ENCODE data around the gene TBX4. TPM values are rescaled to one million over a fixed set of nuclear protein-coding genes. Genes with fewer than 3 reads are reported as not detected.

Gene TBX4
- total and polyA plus RNA-seq, 2 of the 13 experiments (the other 11 are each of a cell fraction or from before 2014, with no cell fraction given) = 0.11 to 1.1 TPM

DNA sequence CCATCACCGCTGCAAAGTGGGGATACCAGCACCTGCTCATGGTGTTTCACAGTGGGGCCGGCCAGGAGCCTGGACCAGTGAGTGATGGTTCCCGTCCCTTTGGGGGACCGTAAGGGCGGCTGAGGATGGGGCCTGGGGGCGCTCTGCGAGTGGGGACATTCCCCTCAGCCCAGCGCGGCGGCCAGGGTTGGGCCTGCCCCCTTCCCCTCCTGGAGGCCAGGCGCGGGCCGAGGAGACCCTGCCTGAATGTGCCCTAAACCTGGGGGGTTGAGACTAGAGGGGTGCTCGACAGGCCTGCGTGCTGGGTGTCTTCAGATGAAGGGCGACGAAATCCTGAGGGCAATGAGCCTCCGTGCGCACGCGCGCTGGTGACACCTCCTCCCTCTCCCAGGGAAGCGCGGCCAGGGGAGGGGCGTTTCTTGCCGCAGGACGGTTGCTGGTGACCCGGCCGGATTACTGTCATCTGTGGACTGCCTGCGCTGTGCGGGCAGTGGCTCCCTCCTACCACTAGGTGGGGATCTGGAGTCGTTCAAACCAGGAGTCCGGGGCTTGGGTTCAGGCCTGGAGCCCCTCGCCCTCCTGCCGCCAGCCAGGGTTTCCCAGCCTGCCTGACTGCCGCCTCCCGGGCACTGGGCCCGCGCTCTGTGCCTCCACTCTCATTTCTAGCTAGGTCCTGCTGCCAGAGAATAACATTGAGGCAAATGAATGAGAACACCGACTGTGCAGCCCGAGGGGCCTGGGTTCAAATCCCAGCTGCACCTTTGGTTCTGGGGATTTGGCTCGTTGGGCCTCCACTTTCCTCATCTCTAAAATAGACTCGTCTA, 35.5 kb upstream of the TBX4 start (continued):
- TF ChIP-seq, protein P1, sequence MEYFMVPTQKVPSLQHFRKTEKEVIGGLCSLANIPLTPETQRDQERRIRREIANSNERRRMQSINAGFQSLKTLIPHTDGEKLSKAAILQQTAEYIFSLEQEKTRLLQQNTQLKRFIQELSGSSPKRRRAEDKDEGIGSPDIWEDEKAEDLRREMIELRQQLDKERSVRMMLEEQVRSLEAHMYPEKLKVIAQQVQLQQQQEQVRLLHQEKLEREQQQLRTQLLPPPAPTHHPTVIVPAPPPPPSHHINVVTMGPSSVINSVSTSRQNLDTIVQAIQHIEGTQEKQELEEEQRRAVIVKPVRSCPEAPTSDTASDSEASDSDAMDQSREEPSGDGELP (IDR thresholded peaks at IDR 0.05; ENCODE audit: borderline replicate concordance, low read depth) = peak; percentile 29; the same call in 1 of the 2 replicates
- TF ChIP-seq MED13 (CRISPR knock-in tag; IDR thresholded peaks at IDR 0.05) (peak; percentile 35; the same call in 1 of the 2 replicates), KDM4B (CRISPR knock-in tag; IDR thresholded peaks at IDR 0.05) (0 out of 2 replicates have a peak, but pooled peaks have one; percentile 66), ZNF780A (CRISPR knock-in tag; IDR thresholded peaks at IDR 0.05) (no peak), ZNF232 (CRISPR knock-in tag; IDR thresholded peaks at IDR 0.05; ENCODE audit: borderline replicate concordance) (peak; percentile 59; the same call in 1 of the 2 replicates), NR2F1 (CRISPR knock-in tag; IDR thresholded peaks at IDR 0.05) (0 out of 4 replicates have a peak, but pooled peaks of 1 of the 2 experiments have one; percentile 6), PHF21A (CRISPR knock-in tag; IDR thresholded peaks at IDR 0.05) (peak; percentile 65; the same call in 1 of the 2 replicates), CBX1 (IDR thresholded peaks at IDR 0.05; ENCODE audit: low read depth) (peak; percentile 71), ZFY (CRISPR knock-in tag; IDR thresholded peaks at IDR 0.05) (peak; percentile 62), NR1H2 (CRISPR knock-in tag; IDR thresholded peaks at IDR 0.05; ENCODE audit: borderline replicate concordance, low read depth) (no peak), ZBTB20 (CRISPR knock-in tag; IDR thresholded peaks at IDR 0.05; ENCODE audit: borderline replicate concordance, low read depth) (peak; percentile 62; the same call in 1 of the 2 replicates), MAFK (conservative IDR thresholded peaks at IDR 0.05 in 1 of 2, IDR thresholded peaks at IDR 0.05 in 1 of 2; ENCODE audit: low read length in 2 of 2) (no peak), YY1 (IDR thresholded peaks at IDR 0.05; ENCODE audit: insufficient read depth, insufficient replicate concordance, low read depth, low read length) (peak; percentile 54), SALL1 (CRISPR knock-in tag; IDR thresholded peaks at IDR 0.05) (peak; percentile 84; the same call in 1 of the 2 replicates)
- TF ChIP-seq, protein P2, sequence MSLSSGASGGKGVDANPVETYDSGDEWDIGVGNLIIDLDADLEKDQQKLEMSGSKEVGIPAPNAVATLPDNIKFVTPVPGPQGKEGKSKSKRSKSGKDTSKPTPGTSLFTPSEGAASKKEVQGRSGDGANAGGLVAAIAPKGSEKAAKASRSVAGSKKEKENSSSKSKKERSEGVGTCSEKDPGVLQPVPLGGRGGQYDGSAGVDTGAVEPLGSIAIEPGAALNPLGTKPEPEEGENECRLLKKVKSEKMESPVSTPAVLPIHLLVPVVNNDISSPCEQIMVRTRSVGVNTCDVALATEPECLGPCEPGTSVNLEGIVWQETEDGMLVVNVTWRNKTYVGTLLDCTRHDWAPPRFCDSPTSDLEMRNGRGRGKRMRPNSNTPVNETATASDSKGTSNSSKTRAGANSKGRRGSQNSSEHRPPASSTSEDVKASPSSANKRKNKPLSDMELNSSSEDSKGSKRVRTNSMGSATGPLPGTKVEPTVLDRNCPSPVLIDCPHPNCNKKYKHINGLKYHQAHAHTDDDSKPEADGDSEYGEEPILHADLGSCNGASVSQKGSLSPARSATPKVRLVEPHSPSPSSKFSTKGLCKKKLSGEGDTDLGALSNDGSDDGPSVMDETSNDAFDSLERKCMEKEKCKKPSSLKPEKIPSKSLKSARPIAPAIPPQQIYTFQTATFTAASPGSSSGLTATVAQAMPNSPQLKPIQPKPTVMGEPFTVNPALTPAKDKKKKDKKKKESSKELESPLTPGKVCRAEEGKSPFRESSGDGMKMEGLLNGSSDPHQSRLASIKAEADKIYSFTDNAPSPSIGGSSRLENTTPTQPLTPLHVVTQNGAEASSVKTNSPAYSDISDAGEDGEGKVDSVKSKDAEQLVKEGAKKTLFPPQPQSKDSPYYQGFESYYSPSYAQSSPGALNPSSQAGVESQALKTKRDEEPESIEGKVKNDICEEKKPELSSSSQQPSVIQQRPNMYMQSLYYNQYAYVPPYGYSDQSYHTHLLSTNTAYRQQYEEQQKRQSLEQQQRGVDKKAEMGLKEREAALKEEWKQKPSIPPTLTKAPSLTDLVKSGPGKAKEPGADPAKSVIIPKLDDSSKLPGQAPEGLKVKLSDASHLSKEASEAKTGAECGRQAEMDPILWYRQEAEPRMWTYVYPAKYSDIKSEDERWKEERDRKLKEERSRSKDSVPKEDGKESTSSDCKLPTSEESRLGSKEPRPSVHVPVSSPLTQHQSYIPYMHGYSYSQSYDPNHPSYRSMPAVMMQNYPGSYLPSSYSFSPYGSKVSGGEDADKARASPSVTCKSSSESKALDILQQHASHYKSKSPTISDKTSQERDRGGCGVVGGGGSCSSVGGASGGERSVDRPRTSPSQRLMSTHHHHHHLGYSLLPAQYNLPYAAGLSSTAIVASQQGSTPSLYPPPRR (CRISPR knock-in tag; IDR thresholded peaks at IDR 0.05; ENCODE audit: borderline replicate concordance) = peak; percentile 51; the same call in 1 of the 2 replicates
- TF ChIP-seq, protein P3, sequence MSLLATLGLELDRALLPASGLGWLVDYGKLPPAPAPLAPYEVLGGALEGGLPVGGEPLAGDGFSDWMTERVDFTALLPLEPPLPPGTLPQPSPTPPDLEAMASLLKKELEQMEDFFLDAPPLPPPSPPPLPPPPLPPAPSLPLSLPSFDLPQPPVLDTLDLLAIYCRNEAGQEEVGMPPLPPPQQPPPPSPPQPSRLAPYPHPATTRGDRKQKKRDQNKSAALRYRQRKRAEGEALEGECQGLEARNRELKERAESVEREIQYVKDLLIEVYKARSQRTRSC (CRISPR knock-in tag; IDR thresholded peaks at IDR 0.05; ENCODE audit: low read depth) = no peak
- TF ChIP-seq, protein P4, sequence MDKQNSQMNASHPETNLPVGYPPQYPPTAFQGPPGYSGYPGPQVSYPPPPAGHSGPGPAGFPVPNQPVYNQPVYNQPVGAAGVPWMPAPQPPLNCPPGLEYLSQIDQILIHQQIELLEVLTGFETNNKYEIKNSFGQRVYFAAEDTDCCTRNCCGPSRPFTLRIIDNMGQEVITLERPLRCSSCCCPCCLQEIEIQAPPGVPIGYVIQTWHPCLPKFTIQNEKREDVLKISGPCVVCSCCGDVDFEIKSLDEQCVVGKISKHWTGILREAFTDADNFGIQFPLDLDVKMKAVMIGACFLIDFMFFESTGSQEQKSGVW (CRISPR knock-in tag; IDR thresholded peaks at IDR 0.05; ENCODE audit: borderline replicate concordance) = no peak
- TF ChIP-seq, protein P5, sequence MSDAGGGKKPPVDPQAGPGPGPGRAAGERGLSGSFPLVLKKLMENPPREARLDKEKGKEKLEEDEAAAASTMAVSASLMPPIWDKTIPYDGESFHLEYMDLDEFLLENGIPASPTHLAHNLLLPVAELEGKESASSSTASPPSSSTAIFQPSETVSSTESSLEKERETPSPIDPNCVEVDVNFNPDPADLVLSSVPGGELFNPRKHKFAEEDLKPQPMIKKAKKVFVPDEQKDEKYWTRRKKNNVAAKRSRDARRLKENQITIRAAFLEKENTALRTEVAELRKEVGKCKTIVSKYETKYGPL (CRISPR knock-in tag; IDR thresholded peaks at IDR 0.05) = no peak
- TF ChIP-seq, protein P6, sequence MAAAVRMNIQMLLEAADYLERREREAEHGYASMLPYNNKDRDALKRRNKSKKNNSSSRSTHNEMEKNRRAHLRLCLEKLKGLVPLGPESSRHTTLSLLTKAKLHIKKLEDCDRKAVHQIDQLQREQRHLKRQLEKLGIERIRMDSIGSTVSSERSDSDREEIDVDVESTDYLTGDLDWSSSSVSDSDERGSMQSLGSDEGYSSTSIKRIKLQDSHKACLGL (CRISPR knock-in tag; IDR thresholded peaks at IDR 0.05) = no peak; the same call in none of the 2 replicates

Measured in HepG2 (cell line).